ENCODE data around the gene PLB1. TPM values are rescaled to one million over a fixed set of nuclear protein-coding genes. Genes with fewer than 3 reads are reported as not detected.

The PLB1 gene
- total and polyA plus RNA-seq, 9 of the 15 experiments (the other 6 are each of a cell fraction or from before 2014, with no cell fraction given): 0.01 to 0.09 (median 0.07) TPM; not detected in 2

DNA sequence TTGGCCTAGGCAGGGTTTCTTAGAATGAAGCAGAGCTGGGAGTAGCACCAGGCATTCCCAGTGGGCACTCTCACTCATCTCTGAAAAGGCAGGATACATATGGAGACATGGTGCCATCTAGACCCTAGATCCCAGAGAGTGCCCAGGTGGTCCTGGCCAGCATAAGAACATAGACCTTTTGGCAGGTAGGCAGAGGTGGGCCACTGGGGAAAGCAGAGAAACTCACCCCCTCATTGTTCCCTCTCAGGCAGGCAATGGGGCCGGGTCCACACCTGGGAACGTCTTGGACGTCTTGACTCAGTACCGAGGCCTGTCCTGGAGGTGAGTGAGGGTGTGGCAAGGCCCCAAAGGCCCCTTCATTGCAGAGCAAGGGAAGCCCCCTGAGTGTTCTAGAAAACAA is 69.2 kb downstream of the PLB1 start (continued):
- TF ChIP-seq KAT7 (CRISPR knock-in tag; IDR thresholded peaks at IDR 0.05; ENCODE audit: borderline replicate concordance) (no peak), ZNF184 (CRISPR knock-in tag; IDR thresholded peaks at IDR 0.05) (no peak), BRD4 (IDR thresholded peaks at IDR 0.05) (no peak)

DNA sequence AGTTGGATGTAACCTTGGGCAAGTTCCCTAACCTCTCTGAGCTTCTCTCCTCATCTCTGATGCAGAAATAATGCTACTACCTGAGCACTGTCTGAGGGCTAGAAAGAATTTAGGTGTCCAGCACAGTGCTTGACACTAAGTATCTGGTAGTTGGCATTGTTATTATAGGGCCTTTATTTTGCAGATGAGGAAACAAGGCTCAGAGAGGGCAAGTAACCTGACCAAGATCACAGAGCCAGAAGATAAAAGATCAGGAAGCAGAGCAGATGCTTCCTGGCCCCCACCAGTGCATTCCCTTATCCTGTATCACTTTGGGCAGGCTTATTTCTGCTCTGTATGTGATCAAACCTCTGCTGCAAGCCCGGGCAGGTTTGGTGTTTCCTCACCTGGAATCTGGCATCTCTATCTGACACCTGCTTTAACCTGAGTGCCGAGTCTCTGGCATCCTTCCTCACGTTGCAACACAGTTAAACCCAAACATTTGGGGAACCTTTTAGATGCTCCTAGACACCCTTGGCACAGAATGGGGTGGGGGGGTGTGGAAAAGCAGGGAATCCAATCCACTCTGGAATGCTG is 69.9 kb downstream of the PLB1 start:
- no peak for ATAC-seq
- H3K79me2 ChIP-seq (ENCODE audit: control insufficient read depth, insufficient read depth, low read length): no peaks in the 10 kb centered on the region
- FAIRE-seq: no peak
- peaks cover 8 to 21% of the 10 kb centered on the region in 2 experiments; a peak in 4 of 5 replicates for H3K27me3 ChIP-seq (ENCODE audit: control insufficient read depth in 2 of 2, insufficient read depth in 2 of 2, low read length in 2 of 2)
- CTCF ChIA-PET (ENCODE audit: low intra/inter-chr PET ratio): interaction anchor here (0.5 to 2.6 kb wide), 9 partner anchors 12 to 187 kb away, joined by 3 to 48 read pairs (median 4); partner anchors contain the start of gene PPP1CB
- POLR2A ChIA-PET: interaction anchor here (0.6 to 1.4 kb wide), 4 partner anchors 9 to 206 kb away, joined by 3 to 5 read pairs (median 4); partner anchors contain the start of gene PPP1CB
- H3K4me3 ChIP-seq: no peak overlapping the region
- no peak for DNase-seq (ENCODE audit: extremely low read depth in 1 of 4, low spot score in 3 of 4)
- intact Hi-C loops (cut with micrococcal nuclease): loop anchor here (5.0 to 10.0 kb wide), 3 partner anchors 41 to 389 kb away; no protein-coding TSS in a partner anchor
- in situ Hi-C loops (cut with MboI): no loop called here
- no peaks in the 10 kb centered on the region for H3K9me3 ChIP-seq (replicated peaks; ENCODE audit: control insufficient read depth, insufficient read depth, low read depth, low read length)
- H4K20me1 ChIP-seq (replicated peaks; ENCODE audit: control insufficient read depth, insufficient read depth, low read length): no peaks in the 10 kb centered on the region
- H3K4me1 ChIP-seq (replicated peaks in 1 of 2; ENCODE audit: control insufficient read depth in 2 of 2, insufficient read depth in 2 of 2, low read length in 2 of 2): peaks cover 0 to 7% of the 10 kb centered on the region in 2 experiments; a peak in 3 of 5 replicates
- 10% methylated on average over 3 of the region's 3 CpGs for WGBS (ENCODE audit: insufficient coverage, low coverage, missing lambda C conversion rate)
- H2AFZ ChIP-seq (ENCODE audit: low read depth, low read length): no peak overlapping the region
- no peak overlapping the region; the same call in 1 of the 2 replicates for H3K4me2 ChIP-seq (ENCODE audit: insufficient read depth, low read length)
- H3K9ac ChIP-seq (ENCODE audit: insufficient read depth in 1 of 2, low read depth in 2 of 2, low read length in 2 of 2): no peak overlapping the region
- no peaks in the 10 kb centered on the region for H3K9me1 ChIP-seq (ENCODE audit: control insufficient read depth, insufficient read depth, low read length)
- H3K36me3 ChIP-seq (ENCODE audit: control insufficient read depth, insufficient read depth, low read length): no peaks in the 10 kb centered on the region
- BruUV-seq (replicated peaks): no TSS peak
- no peak overlapping the region for H3K27ac ChIP-seq (ENCODE audit: extremely low read depth, low read depth, low read length)
- TF ChIP-seq NFYB (IDR thresholded peaks at IDR 0.05; ENCODE audit: extremely low read depth, insufficient read length) (no peak), HMG20A (CRISPR knock-in tag; conservative IDR thresholded peaks at IDR 0.05) (no peak), ASH1L (IDR thresholded peaks at IDR 0.05; ENCODE audit: borderline replicate concordance, low read depth, partially characterized antibody) (no peak), TRIM24 (IDR thresholded peaks at IDR 0.05) (no peak), ZKSCAN8 (CRISPR knock-in tag; IDR thresholded peaks at IDR 0.05) (no peak), YBX1 (IDR thresholded peaks at IDR 0.05) (no peak), BRD9 (IDR thresholded peaks at IDR 0.05; ENCODE audit: low read depth, partially characterized antibody) (peak; percentile 94)
- TF ChIP-seq, protein P1, sequence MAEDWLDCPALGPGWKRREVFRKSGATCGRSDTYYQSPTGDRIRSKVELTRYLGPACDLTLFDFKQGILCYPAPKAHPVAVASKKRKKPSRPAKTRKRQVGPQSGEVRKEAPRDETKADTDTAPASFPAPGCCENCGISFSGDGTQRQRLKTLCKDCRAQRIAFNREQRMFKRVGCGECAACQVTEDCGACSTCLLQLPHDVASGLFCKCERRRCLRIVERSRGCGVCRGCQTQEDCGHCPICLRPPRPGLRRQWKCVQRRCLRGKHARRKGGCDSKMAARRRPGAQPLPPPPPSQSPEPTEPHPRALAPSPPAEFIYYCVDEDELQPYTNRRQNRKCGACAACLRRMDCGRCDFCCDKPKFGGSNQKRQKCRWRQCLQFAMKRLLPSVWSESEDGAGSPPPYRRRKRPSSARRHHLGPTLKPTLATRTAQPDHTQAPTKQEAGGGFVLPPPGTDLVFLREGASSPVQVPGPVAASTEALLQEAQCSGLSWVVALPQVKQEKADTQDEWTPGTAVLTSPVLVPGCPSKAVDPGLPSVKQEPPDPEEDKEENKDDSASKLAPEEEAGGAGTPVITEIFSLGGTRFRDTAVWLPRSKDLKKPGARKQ (CRISPR knock-in tag; IDR thresholded peaks at IDR 0.05): no peak
- TF ChIP-seq, protein P2, sequence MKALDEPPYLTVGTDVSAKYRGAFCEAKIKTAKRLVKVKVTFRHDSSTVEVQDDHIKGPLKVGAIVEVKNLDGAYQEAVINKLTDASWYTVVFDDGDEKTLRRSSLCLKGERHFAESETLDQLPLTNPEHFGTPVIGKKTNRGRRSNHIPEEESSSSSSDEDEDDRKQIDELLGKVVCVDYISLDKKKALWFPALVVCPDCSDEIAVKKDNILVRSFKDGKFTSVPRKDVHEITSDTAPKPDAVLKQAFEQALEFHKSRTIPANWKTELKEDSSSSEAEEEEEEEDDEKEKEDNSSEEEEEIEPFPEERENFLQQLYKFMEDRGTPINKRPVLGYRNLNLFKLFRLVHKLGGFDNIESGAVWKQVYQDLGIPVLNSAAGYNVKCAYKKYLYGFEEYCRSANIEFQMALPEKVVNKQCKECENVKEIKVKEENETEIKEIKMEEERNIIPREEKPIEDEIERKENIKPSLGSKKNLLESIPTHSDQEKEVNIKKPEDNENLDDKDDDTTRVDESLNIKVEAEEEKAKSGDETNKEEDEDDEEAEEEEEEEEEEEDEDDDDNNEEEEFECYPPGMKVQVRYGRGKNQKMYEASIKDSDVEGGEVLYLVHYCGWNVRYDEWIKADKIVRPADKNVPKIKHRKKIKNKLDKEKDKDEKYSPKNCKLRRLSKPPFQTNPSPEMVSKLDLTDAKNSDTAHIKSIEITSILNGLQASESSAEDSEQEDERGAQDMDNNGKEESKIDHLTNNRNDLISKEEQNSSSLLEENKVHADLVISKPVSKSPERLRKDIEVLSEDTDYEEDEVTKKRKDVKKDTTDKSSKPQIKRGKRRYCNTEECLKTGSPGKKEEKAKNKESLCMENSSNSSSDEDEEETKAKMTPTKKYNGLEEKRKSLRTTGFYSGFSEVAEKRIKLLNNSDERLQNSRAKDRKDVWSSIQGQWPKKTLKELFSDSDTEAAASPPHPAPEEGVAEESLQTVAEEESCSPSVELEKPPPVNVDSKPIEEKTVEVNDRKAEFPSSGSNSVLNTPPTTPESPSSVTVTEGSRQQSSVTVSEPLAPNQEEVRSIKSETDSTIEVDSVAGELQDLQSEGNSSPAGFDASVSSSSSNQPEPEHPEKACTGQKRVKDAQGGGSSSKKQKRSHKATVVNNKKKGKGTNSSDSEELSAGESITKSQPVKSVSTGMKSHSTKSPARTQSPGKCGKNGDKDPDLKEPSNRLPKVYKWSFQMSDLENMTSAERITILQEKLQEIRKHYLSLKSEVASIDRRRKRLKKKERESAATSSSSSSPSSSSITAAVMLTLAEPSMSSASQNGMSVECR (CRISPR knock-in tag; IDR thresholded peaks at IDR 0.05): no peak
- TF ChIP-seq, protein P3, sequence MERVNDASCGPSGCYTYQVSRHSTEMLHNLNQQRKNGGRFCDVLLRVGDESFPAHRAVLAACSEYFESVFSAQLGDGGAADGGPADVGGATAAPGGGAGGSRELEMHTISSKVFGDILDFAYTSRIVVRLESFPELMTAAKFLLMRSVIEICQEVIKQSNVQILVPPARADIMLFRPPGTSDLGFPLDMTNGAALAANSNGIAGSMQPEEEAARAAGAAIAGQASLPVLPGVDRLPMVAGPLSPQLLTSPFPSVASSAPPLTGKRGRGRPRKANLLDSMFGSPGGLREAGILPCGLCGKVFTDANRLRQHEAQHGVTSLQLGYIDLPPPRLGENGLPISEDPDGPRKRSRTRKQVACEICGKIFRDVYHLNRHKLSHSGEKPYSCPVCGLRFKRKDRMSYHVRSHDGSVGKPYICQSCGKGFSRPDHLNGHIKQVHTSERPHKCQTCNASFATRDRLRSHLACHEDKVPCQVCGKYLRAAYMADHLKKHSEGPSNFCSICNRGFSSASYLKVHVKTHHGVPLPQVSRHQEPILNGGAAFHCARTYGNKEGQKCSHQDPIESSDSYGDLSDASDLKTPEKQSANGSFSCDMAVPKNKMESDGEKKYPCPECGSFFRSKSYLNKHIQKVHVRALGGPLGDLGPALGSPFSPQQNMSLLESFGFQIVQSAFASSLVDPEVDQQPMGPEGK (CRISPR knock-in tag; IDR thresholded peaks at IDR 0.05; ENCODE audit: borderline replicate concordance): no peak

Data from K562 (cell line).